Globus pallidus (tissue), 1 donor: ENCODE measurements around the gene C16orf86.
"Not testable (repeated sequence)": the region's sequence is repeated elsewhere in the genome, so short reads cannot be mapped to it uniquely, and the experiment has no call there.

Source experiments
- DNase-seq: peaks from one replicate; pipeline ENCODE4 v3.0.0-alpha.2; 2015; ENCODE audit warnings: low spot score

Gene C16orf86

DNA sequence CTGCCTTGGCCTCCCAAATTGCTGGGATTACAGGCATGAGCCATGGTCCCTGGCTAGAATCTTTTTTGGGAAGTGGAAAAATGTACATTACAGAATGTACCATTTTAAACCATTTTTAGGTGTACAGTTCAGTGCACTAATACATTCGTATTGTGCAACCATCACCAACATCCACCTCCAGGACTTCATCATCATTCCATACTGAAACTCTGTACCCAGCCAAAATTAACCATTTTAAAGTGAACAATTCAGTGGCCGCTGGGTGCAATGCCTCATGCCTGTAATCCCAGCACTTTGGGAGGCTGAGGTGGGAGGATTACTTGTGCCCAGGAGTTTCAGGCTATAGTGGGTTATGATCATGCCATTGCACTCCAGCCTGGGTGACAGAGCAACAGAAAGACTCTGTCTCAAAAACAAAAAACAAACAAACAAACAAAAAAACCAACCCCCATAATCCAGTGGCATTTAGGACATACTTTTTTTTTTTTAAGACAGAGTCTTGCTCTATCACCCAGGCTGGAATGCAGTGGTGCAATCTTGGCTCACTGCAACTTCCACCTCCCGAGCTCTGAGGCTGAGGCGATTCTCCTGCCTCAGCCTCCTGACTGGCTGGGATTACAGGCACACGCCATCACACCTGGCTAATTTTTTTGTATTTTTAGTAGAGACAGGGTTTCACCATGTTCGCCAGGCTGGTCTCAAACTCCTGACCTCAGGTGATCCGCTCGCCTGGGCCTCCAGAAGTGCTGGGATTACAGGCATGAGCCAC, 27.1 kb downstream of the C16orf86 start:
- DNase-seq, result not testable (repeated sequence)

DNA sequence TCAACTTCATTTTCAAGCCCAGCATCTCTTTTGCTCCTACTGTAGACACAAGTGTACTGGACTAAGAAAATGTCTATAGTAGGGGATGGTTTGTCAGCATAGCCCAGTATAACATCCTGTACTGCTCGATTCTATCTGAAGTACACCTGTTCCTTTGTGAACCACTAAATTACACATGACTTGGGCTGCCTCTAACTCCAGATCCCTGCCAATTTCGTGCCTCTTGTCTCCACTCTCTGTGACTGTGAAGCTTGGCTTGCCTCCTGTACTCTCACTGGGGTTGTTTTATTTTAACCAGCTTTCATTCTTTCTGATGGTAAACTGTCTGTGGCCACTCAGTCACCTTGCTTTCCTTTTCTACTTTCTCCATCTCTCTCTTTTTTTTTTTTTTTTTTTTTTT, 28.0 kb downstream of the C16orf86 start:
- DNase-seq, result no peak

- DNase-seq, result no peak
Observed at GRCh38 chr16:67697422-67698185, 31.0 kb downstream of the C16orf86 start.

DNA sequence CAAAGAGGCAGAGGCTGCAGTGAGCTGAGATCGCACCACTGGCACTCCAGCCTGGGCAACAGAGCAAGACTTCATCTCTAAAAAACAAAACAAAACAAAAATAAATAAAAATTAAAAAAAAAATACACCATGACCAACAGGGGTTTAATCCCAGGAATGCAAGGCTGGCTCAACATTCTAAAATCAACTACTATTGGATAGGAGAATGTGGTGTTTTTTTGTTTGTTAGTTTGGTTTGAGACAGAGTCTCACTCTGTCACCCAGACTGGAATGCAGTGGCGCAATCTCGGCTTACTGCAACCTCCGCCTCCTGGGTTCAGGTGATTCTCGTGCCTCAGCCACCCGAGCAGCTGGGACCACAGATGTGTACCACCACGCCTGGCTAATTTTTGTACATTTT, 32.7 kb downstream of the C16orf86 start:
- DNase-seq, result no peak

- DNase-seq, result no peak
Observed at GRCh38 chr16:67701420-67701819, 34.8 kb downstream of the C16orf86 start.

DNA sequence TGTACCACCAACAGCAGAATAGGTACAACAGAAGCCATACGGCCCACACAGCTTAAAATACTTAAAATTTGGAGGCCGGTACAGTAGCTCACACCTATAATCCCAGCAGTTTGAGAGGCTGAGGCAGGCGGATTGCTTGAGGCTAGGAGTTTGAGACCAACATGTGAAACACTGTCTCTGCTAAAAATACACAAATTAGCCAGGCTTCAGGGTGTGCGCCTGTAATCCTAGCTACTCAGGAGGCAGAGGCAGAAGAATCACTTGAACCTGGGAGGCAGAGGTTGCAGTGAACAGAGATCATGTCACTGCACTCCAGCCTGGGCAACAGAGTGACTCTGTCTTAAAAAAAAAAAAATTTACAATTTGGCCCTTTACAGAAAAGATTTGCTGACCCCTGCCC, 35.5 kb downstream of the C16orf86 start:
- no peak for DNase-seq

DNA sequence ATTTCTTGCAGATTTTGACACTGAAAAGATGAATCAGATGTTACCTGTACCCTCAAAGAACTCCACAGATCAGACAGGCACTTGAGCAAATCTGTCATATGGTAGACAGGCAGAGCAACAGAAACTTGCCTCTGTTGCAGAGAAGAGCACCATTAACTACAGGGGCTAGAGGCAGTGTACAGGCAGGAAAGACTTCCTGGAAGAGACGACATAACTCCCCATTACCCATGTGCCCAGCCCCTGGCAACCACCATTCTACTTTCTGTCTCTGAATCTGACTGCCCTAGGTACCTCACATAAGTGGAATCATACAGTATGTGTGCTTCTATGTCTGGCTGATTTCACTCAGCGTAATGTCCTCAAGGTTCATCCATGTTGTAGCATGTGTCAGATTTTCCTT, 37.0 kb downstream of the C16orf86 start:
- no peak for DNase-seq

- DNase-seq, result no peak
Observed at GRCh38 chr16:67704110-67704509, 37.5 kb downstream of the C16orf86 start.

DNA sequence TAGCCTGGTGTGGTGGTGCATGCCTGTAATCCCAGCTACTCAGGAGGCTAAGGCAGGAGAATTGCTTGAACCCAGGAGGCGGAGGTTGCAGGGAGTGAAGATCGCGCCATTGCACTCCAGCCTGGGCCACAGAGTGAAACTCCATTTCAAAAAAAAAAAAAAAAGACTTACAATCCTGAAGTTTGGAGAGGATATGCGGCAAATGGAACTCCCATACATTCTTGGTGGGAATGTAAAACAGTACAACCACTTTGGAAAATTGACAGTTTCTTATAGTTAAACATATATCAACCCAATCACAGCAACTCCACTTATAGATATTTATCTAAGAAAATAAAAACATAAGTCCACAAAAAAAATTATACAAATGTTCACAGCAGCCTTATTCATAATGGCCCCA, 40.6 kb downstream of the C16orf86 start:
- no peak for DNase-seq

GRCh38 chr16:67707790-67708189, 41.2 kb downstream of the C16orf86 start:
- DNase-seq, result no peak

DNA sequence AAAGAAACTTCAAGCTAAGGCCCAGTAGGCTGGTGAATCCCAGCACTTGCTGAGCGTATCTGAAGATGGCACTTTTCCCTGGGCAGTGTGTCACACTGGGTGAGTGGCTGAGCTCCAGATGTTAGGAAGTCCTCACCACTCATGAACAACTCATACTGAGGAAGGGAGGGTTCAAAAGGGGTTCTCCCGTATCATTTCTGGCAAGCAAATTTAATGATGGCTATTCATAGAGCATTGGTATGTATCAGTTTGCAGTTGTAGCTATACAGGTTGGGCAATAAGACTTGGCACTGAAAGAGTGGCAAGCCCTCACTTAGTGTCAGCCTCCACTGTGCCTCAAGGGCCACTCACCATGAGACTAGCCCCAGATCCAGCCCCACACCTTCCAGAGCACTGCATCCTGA, 41.8 kb downstream of the C16orf86 start:
- DNase-seq, result no peak

GRCh38 chr16:67709050-67709449, 42.4 kb downstream of the C16orf86 start:
- no peak for DNase-seq

GRCh38 chr16:67710607-67711006, 44.0 kb downstream of the C16orf86 start:
- DNase-seq, result no peak

DNA sequence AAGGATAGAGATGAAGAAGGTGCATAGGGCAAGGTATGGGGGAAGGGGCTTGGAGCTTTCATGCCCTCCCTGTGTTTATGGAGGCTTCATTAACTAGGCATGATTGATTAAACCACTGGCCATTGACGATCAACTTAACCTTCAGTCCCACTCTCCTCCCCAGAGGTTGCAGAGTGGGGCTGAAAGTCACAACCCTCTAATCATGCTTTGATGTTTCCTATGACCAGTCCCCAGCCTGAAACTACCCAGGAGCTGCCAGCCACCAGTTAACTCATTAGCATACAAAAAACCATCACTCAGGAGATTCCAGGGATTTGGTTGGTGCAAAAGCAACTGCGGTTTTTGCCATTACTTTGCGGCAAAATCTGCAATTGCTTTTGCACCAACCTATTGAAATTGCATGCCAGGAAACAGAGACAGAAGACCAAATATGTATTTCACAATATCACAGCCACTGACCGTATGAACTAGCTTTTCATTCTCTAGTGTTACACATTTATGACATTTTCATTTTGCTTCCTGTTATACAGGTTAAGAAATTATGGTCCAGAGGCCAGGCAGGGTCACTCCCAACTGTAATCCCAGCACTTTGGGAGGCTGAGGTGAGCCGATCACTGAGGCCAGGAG, 47.1 kb downstream of the C16orf86 start:
- no peak for DNase-seq

DNA sequence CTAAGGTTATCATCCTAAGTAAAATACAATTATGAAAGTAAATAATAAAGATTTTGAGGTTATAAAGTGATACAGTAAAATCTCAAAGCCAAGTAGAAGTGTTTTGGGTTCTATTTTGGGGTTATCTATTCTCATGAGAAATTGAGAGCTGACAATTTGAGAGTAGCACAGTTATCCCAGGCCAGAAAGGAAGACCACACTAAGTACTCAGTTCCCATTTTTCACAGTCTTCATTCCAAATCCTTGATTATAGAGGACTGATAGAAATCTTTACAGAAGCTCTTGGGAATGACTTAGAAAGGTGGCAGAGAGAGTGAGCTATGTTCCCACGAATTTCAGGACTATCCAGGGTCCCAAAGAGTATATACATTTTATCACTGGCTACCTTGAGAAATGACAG, 47.9 kb downstream of the C16orf86 start:
- no peak for DNase-seq

DNA sequence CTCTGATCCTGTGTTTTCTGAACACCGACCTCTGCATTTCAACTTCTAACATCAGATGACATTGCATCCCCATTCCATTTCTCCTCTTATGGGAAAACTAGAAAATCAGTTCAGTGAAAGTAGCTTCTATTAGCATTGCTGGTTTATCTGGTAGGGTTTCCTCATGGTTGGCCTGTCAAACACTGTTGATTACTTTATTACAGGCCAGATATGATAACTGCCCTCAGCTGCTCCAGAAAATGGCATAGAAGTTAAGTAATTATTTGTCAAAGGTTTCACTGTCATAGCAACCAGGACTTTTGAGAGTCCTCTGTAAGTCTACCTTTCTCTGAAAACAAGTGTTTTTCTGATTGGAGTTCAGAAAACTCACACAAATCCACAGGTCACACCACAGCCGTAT, 49.5 kb downstream of the C16orf86 start:
- DNase-seq, result no peak
